ENCODE data around the gene ESAM.
A peak's percentile ranks its signal among the peaks of the same experiment; 100 is the strongest.

DNA sequence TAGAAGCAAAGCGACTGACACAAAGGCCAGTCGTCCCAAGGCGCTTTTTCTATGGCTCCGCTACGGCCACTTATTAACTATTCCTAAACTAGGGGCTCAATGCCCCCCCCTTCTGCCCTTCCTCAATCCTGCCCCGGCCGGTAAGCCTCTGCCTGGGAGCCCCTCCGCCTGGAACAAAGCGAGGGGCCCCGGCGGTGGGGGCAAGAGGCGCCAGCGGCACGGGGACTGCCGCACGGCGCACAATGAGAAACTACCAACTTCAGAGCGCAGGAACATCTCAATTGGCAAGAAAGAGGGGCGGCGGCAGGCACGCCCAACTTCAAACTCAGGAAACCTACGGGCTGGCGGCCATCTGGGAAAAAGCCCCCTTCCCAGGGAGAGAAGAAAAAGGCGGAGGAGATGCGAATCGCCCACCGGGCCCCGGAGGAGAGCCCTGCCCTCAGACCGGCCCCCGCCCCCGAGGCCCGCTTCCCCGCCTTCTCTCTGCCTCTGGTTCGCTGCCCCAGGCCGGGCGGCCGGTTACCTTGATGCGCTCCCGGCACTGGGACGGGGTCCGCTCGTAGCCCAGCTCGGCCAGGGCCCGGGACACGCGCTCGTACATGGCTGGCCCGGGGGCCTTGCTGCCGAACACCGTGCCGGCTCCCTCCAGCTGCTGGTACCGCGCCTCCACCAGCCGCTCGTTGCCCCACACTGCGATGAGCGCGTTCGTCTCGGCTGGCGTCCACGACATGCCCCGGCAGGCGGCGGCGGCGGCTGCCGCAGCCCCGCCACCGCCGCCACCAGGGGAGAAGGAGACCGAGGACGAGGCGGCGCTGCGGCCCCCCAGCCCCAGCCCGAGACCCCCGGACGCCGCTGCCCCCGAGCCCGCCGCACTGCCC lies 37.5 kb upstream of the ESAM start:
- TF ChIP-seq, protein P1, sequence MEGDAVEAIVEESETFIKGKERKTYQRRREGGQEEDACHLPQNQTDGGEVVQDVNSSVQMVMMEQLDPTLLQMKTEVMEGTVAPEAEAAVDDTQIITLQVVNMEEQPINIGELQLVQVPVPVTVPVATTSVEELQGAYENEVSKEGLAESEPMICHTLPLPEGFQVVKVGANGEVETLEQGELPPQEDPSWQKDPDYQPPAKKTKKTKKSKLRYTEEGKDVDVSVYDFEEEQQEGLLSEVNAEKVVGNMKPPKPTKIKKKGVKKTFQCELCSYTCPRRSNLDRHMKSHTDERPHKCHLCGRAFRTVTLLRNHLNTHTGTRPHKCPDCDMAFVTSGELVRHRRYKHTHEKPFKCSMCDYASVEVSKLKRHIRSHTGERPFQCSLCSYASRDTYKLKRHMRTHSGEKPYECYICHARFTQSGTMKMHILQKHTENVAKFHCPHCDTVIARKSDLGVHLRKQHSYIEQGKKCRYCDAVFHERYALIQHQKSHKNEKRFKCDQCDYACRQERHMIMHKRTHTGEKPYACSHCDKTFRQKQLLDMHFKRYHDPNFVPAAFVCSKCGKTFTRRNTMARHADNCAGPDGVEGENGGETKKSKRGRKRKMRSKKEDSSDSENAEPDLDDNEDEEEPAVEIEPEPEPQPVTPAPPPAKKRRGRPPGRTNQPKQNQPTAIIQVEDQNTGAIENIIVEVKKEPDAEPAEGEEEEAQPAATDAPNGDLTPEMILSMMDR (IDR thresholded peaks at IDR 0.05; ENCODE audit: poor library complexity, severe bottlenecking), result peak; percentile 12
- TF ChIP-seq EP300 (conservative IDR thresholded peaks at IDR 0.05; ENCODE audit: poor library complexity, severe bottlenecking), result no peak
